Endothelial cell of umbilical vein (primary cell): ENCODE measurements around the gene FHOD1. TPM values are rescaled to one million over a fixed set of nuclear protein-coding genes. Genes with fewer than 3 reads are reported as not detected.
A peak's percentile ranks its signal among the peaks of the same experiment; 100 is the strongest.

ENCODE experiments used
- BruUV-seq: library from RNA; stranded (reverse); fragments of 400-500 nt; replicated peaks from 2 replicates; lab custom pipeline; 2021; lab: Mats Ljungman, UMichigan
- CTCF ChIA-PET: fragments of 300-600, 350-600 bp; sonication (Branson Sonifier 250); formaldehyde crosslinking; loops from one replicate; lab custom pipeline; 2021; ENCODE audit warnings: antibody characterized with exemption, inconsistent platforms; lab: Charles Lee
- POLR2A ChIA-PET: fragments of 300-600, 350-600 bp; sonication (Branson Sonifier 250); formaldehyde crosslinking; loops from one replicate; lab custom pipeline; 2021; ENCODE audit warnings: antibody characterized with exemption, inconsistent platforms; lab: Charles Lee
- DNase-seq: peaks from one replicate; pipeline ENCODE4 v3.0.0-alpha.2; 2011; ENCODE audit warnings: low read depth, low spot score
- FAIRE-seq: peaks from 2 replicates; lab custom pipeline; 2011; peaks lifted over from hg19 to GRCh38; lab: Jason Lieb, UNC
- H2AFZ ChIP-seq: 2 replicates; pipeline ENCODE4 v1.6.0; 2012; ENCODE audit warnings: low read depth, low read length, control low read depth, inconsistent platforms
- H3K27ac ChIP-seq: 2 replicates; pipeline ENCODE4 v1.5.1; 2011; ENCODE audit warnings: low read depth, mild to moderate bottlenecking, control low read depth, low read length, moderate library complexity; ENCODE audit not compliant: insufficient read depth
- H3K27me3 ChIP-seq, 2 experiments: 2 replicates each; pipeline versions ENCODE4 v1.6.0 to v1.6.1; 2011; ENCODE audit warnings: low read length in 2 of 2, mixed read lengths in 1 of 2; ENCODE audit not compliant: control insufficient read depth in 2 of 2, insufficient read depth in 2 of 2
- H3K36me3 ChIP-seq, 2 experiments: 2 replicates in 1 of 2; 3 replicates in 1 of 2; pipeline ENCODE4 v1.5.1; 2011; ENCODE audit warnings: low read length in 2 of 2, mild to moderate bottlenecking in 1 of 2, moderate library complexity in 1 of 2; ENCODE audit not compliant: control insufficient read depth in 2 of 2, insufficient read depth in 2 of 2; ENCODE audit errors: extremely low read depth in 1 of 2
- H3K4me1 ChIP-seq: 3 replicates; pipeline ENCODE4 v1.5.1; 2011; ENCODE audit warnings: mild to moderate bottlenecking, low read length; ENCODE audit not compliant: control insufficient read depth, insufficient read depth; ENCODE audit errors: extremely low read depth
- H3K4me2 ChIP-seq: 2 replicates; pipeline ENCODE4 v1.6.1; 2011; ENCODE audit warnings: low read length, control low read depth, mixed read lengths; ENCODE audit not compliant: insufficient read depth
- H3K4me3 ChIP-seq, 3 experiments: fragments of 200-600 bp in 1 of 3; sonication (generic), shearing (Covaris generic) in 1 of 3; replicated peaks in 1 of 3; 2 replicates each; pipeline ENCODE4 v1.5.1; 2011 to 2016; ENCODE audit warnings: control low read depth in 3 of 3, low read length in 3 of 3, mild to moderate bottlenecking in 2 of 3, inconsistent platforms in 1 of 3, low read depth in 1 of 3, moderate library complexity in 1 of 3; ENCODE audit not compliant: insufficient read depth in 1 of 3
- H3K79me2 ChIP-seq: 2 replicates; pipeline ENCODE4 v1.6.0; 2012; ENCODE audit warnings: low read length, inconsistent platforms; ENCODE audit not compliant: control insufficient read depth, insufficient read depth
- H3K9ac ChIP-seq: replicated peaks from 2 replicates; pipeline ENCODE3; 2011; ENCODE audit warnings: low read length, control low read depth; ENCODE audit not compliant: insufficient read depth; ENCODE audit errors: extremely low read depth
- H3K9me1 ChIP-seq: replicated peaks from 3 replicates; pipeline ENCODE4 v1.6.0; 2011; ENCODE audit warnings: mild to moderate bottlenecking, low read length; ENCODE audit not compliant: control insufficient read depth, insufficient read depth; ENCODE audit errors: extremely low read depth
- H3K9me3 ChIP-seq: replicated peaks from 2 replicates; pipeline ENCODE4 v1.5.1; 2012; ENCODE audit warnings: low read length, inconsistent platforms; ENCODE audit not compliant: control insufficient read depth, insufficient read depth
- H4K20me1 ChIP-seq: replicated peaks from 2 replicates; pipeline ENCODE3; 2011; ENCODE audit warnings: mild to moderate bottlenecking, low read length; ENCODE audit not compliant: control insufficient read depth, insufficient read depth; ENCODE audit errors: extremely low read depth
- CTCF ChIP-seq, 2 donors: IDR thresholded peaks; 1 replicate in 1 of 2; 2 replicates in 1 of 2; pipeline ENCODE4 v1.5.1; 2011; ENCODE audit warnings: low read length in 2 of 2, mild to moderate bottlenecking in 2 of 2, moderate library complexity in 2 of 2, control low read depth in 1 of 2, inconsistent platforms in 1 of 2, low read depth in 1 of 2; ENCODE audit not compliant: insufficient read depth in 1 of 2; ENCODE audit errors: extremely low read depth in 1 of 2
- EZH2 ChIP-seq: IDR thresholded peaks from 2 replicates; pipeline ENCODE4 v1.6.1; 2012; ENCODE audit warnings: borderline replicate concordance, low read depth, mild to moderate bottlenecking, moderate library complexity, low read length, inconsistent platforms; ENCODE audit not compliant: severe bottlenecking
- FOS ChIP-seq: IDR thresholded peaks from 2 replicates; pipeline ENCODE4 v1.6.1; 2011; ENCODE audit warnings: mild to moderate bottlenecking, low read length, moderate library complexity, borderline replicate concordance; ENCODE audit not compliant: insufficient read depth
- GATA2 ChIP-seq: IDR thresholded peaks from 2 replicates; pipeline ENCODE4 v1.7.0; 2011; ENCODE audit warnings: low read depth, mild to moderate bottlenecking, moderate library complexity, mixed read lengths, low read length; ENCODE audit not compliant: insufficient read length, insufficient read depth
- JUN ChIP-seq: IDR thresholded peaks from 2 replicates; pipeline ENCODE4 v1.6.1; 2011; ENCODE audit warnings: borderline replicate concordance, low read depth; ENCODE audit not compliant: insufficient read length, insufficient read depth
- MYC ChIP-seq: IDR thresholded peaks from one replicate; pipeline ENCODE4 v1.6.1; 2011; ENCODE audit warnings: mild to moderate bottlenecking, low read depth, low read length
- POLR2A ChIP-seq: IDR thresholded peaks from 2 replicates; pipeline ENCODE4 v1.6.1; 2012; ENCODE audit warnings: low read depth, mild to moderate bottlenecking, control low read depth, low read length
- POLR2AphosphoS5 ChIP-seq: IDR thresholded peaks from 2 replicates; pipeline ENCODE4 v1.6.1; 2012; ENCODE audit warnings: low read depth, mild to moderate bottlenecking, control low read depth, low read length, moderate library complexity; ENCODE audit not compliant: insufficient read depth
- dilution Hi-C: fragments of 300-500 bp; cut with MboI; formaldehyde crosslinking; loops from one replicate; pipeline ENCODE4 v1.15.0; 2019; ENCODE audit warnings: low sequenced_read_pairs; ENCODE audit not compliant: extremely low pct_ligation_motif_present
- intact Hi-C: fragments of 100-400 bp; cut with micrococcal nuclease; formaldehyde crosslinking; loops from one replicate; pipeline ENCODE4 v1.10.0; 2022
- polyA plus RNA-seq, 4 experiments: library from polyadenylated mRNA; depleted of rRNA in 3 of 4; stranded (reverse) in 3 of 4; unstranded in 1 of 4; fragments of >200 nt; gene quantifications; 2 replicates each; pipeline versions ENCODE4 v1.2.1 to v1.2.3, GENCODE V29; 2011 to 2012; ENCODE audit warnings: missing spikeins in 1 of 4
- total RNA-seq: library from RNA; stranded (reverse); gene quantifications from 2 replicates; pipeline ENCODE4 v1.2.3, GENCODE V29; 2021
- TF ChIP-seq, protein P1 (sequence below): IDR thresholded peaks from 2 replicates; pipeline ENCODE4 v1.6.1; 2011; ENCODE audit not compliant: insufficient read depth, insufficient read length

Gene FHOD1
- total and polyA plus RNA-seq, 2 donors (not counting 3 experiments of a cell fraction or from before 2014, with no cell fraction given) = 63.6 to 124 TPM

GRCh38 chr16:67246081-67246755 lies 1.1 kb downstream of the FHOD1 start:
- no peaks in the 10 kb centered on the region for H3K9me1 ChIP-seq
- dilution Hi-C loops (no loop called here), intact Hi-C loops (loop anchor here (1.0 kb wide), 4 partner anchors 12 to 100 kb away; partner anchors contain the start of gene PLEKHG4)
- ChIA-PET CTCF (interaction anchor here (0.9 to 1.9 kb wide), 8 partner anchors 12 to 48 kb away, joined by 3 to 10 read pairs (median 4); partner anchors contain the start of genes ELMO3 and TMEM208), POLR2A (interaction anchor here (2.2 to 2.7 kb wide), 2 partner anchors 19 to 28 kb away, joined by 6 to 10 read pairs; partner anchors contain the start of gene TMEM208)
- peak overlapping the region; percentile 27 for H2AFZ ChIP-seq
- peaks cover 40% of the 10 kb centered on the region for H3K79me2 ChIP-seq
- peaks cover 59% of the 10 kb centered on the region for H3K4me1 ChIP-seq
- BruUV-seq = no TSS peak
- peak; percentile 82 for DNase-seq
- H3K4me2 ChIP-seq = peak overlapping the region; percentile 42
- TF ChIP-seq JUN (no peak), POLR2AphosphoS5 (peak; percentile 86), EZH2 (no peak), MYC (no peak), CTCF (IDR thresholded peaks at IDR 0.05; ENCODE audit: extremely low read depth in 1 of 2, insufficient read depth in 1 of 2, low read depth in 1 of 2, low read length in 2 of 2) (peak; percentile 21 to 27), GATA2 (no peak), POLR2A (peak; percentile 56), FOS (no peak)
- TF ChIP-seq, protein P1, sequence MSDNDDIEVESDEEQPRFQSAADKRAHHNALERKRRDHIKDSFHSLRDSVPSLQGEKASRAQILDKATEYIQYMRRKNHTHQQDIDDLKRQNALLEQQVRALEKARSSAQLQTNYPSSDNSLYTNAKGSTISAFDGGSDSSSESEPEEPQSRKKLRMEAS = peak; percentile 57
- peaks cover 0 to 3% of the 10 kb centered on the region in 2 experiments for H3K27me3 ChIP-seq
- H3K4me3 ChIP-seq = peak overlapping the region; percentile 55 to 89 (median 83)
- H4K20me1 ChIP-seq = no peaks in the 10 kb centered on the region
- no peaks in the 10 kb centered on the region for H3K9me3 ChIP-seq
- peak overlapping the region; percentile 69 for H3K9ac ChIP-seq
- H3K36me3 ChIP-seq = peaks cover 0 to 3% of the 10 kb centered on the region in 2 experiments
- FAIRE-seq = no peak
- peak overlapping the region; percentile 88 for H3K27ac ChIP-seq
